ENCODE data around the gene TSPAN4. TPM values are rescaled to one million over a fixed set of nuclear protein-coding genes. Genes with fewer than 3 reads are reported as not detected.

Gene TSPAN4
- total and polyA plus RNA-seq, 4 donors: 16.5 to 38.1 (median 30.4) TPM

Small RNA genes within 50 kb of the gene (small RNA-seq; reads per million reads assigned to genes)
- not detected for gene SNORA52

Other genes starting within 250 kb of the TSPAN4 start
- gene IRF7, start 226.9 kb upstream of the TSPAN4 start, total RNA-seq: 10 to 100 TPM; 15.7 to 62.4 TPM
- gene IRF7, start 226.9 kb upstream of the TSPAN4 start, polyA plus RNA-seq: 10 to 100 TPM; 23.8 to 50.3 TPM
- gene CDHR5, start 217.9 kb upstream of the TSPAN4 start, total RNA-seq: 10 to 100 TPM; 34.8 to 79.7 TPM
- gene CDHR5, start 217.9 kb upstream of the TSPAN4 start, polyA plus RNA-seq: 10 to 100 TPM; 29.4 to 86.2 TPM
- gene SCT, start 215.7 kb upstream of the TSPAN4 start, total RNA-seq: not detected
- not detected for gene SCT, start 215.7 kb upstream of the TSPAN4 start, polyA plus RNA-seq
- not detected for gene DRD4, start 205.6 kb upstream of the TSPAN4 start, total RNA-seq
- not detected for gene DRD4, start 205.6 kb upstream of the TSPAN4 start, polyA plus RNA-seq
- gene DEAF1, start 147.6 kb upstream of the TSPAN4 start, total RNA-seq: 10 to 100 TPM in 1 of 2 donors, 1 to 10 TPM in 1; 9.6 to 11.4 TPM
- 10 to 100 TPM in 1 of 2 donors, 1 to 10 TPM in 1; 7.0 to 10.5 TPM for gene DEAF1, start 147.6 kb upstream of the TSPAN4 start, polyA plus RNA-seq
- gene TMEM80, start 147.0 kb upstream of the TSPAN4 start, total RNA-seq: 10 to 100 TPM in 1 of 2 donors, 1 to 10 TPM in 1; 5.1 to 11.1 TPM
- 10 to 100 TPM in 1 of 2 donors, 1 to 10 TPM in 1; 5.3 to 12.4 TPM for gene TMEM80, start 147.0 kb upstream of the TSPAN4 start, polyA plus RNA-seq
- gene EPS8L2, start 136.6 kb upstream of the TSPAN4 start, total RNA-seq: 100 to 1,000 TPM in 1 of 2 donors, 10 to 100 TPM in 1; 24.4 to 138 TPM
- gene EPS8L2, start 136.6 kb upstream of the TSPAN4 start, polyA plus RNA-seq: 10 to 100 TPM; 62.2 to 63.2 TPM
- 100 to 1,000 TPM in 1 of 2 donors, 10 to 100 TPM in 1; 72.5 to 181 TPM for gene TALDO1, start 95.4 kb upstream of the TSPAN4 start, total RNA-seq
- gene TALDO1, start 95.4 kb upstream of the TSPAN4 start, polyA plus RNA-seq: 100 to 1,000 TPM; 123 to 133 TPM
- gene GATD1, start 65.4 kb upstream of the TSPAN4 start, total RNA-seq: 10 to 100 TPM; 26.3 to 37.2 TPM
- gene GATD1, start 65.4 kb upstream of the TSPAN4 start, polyA plus RNA-seq: 10 to 100 TPM; 22.7 to 23.0 TPM
- gene CEND1, start 52.8 kb upstream of the TSPAN4 start, total RNA-seq: not detected
- not detected for gene CEND1, start 52.8 kb upstream of the TSPAN4 start, polyA plus RNA-seq
- 10 to 100 TPM in 1 of 2 donors, 1 to 10 TPM in 1; 5.3 to 15.1 TPM for gene SLC25A22, start 44.6 kb upstream of the TSPAN4 start, total RNA-seq
- 10 to 100 TPM in 1 of 2 donors, 1 to 10 TPM in 1; 9.0 to 26.8 TPM for gene SLC25A22, start 44.6 kb upstream of the TSPAN4 start, polyA plus RNA-seq
- gene PIDD1, start 37.6 kb upstream of the TSPAN4 start, total RNA-seq: 10 to 100 TPM in 1 of 2 donors, 1 to 10 TPM in 1; 7.8 to 10.4 TPM
- gene PIDD1, start 37.6 kb upstream of the TSPAN4 start, polyA plus RNA-seq: 1 to 10 TPM; 6.4 to 7.3 TPM
- gene RPLP2, start 32.9 kb upstream of the TSPAN4 start, total RNA-seq: 100 to 1,000 TPM in 1 of 2 donors, 10 to 100 TPM in 1; 59.8 to 297 TPM
- gene RPLP2, start 32.9 kb upstream of the TSPAN4 start, polyA plus RNA-seq: 100 to 1,000 TPM; 273 to 476 TPM
- gene PNPLA2, start 23.9 kb upstream of the TSPAN4 start, total RNA-seq: 10 to 100 TPM; 13.7 to 29.1 TPM
- gene PNPLA2, start 23.9 kb upstream of the TSPAN4 start, polyA plus RNA-seq: 10 to 100 TPM; 25.3 to 58.9 TPM
- 1 to 10 TPM in 1 of 2 donors, under 1 TPM in 1; 0.14 to 2.8 TPM for gene CRACR2B, start 14.9 kb upstream of the TSPAN4 start, total RNA-seq
- 1 to 10 TPM; 1.6 to 2.9 TPM for gene CRACR2B, start 14.9 kb upstream of the TSPAN4 start, polyA plus RNA-seq
- gene CD151, start 9.9 kb upstream of the TSPAN4 start, total RNA-seq: 100 to 1,000 TPM in 1 of 2 donors, 10 to 100 TPM in 1; 31.6 to 127 TPM
- 100 to 1,000 TPM; 121 to 264 TPM for gene CD151, start 9.9 kb upstream of the TSPAN4 start, polyA plus RNA-seq
- 10 to 100 TPM; 28.1 to 60.4 TPM for gene POLR2L, start 323 bp upstream of the TSPAN4 start, total RNA-seq
- gene POLR2L, start 323 bp upstream of the TSPAN4 start, polyA plus RNA-seq: 100 to 1,000 TPM; 152 to 230 TPM
- 10 to 100 TPM; 39.5 to 67.1 TPM for gene CHID1, start 68.0 kb downstream of the TSPAN4 start, total RNA-seq
- 10 to 100 TPM; 51.1 to 68.8 TPM for gene CHID1, start 68.0 kb downstream of the TSPAN4 start, polyA plus RNA-seq
- gene AP2A2, start 83.0 kb downstream of the TSPAN4 start, total RNA-seq: 10 to 100 TPM; 20.5 to 39.7 TPM
- 10 to 100 TPM; 22.0 to 25.5 TPM for gene AP2A2, start 83.0 kb downstream of the TSPAN4 start, polyA plus RNA-seq
- under 1 TPM; 0.05 to 0.25 TPM for gene MUC6, start 193.9 kb downstream of the TSPAN4 start, total RNA-seq
- under 1 TPM; 0.12 to 0.54 TPM for gene MUC6, start 193.9 kb downstream of the TSPAN4 start, polyA plus RNA-seq
- gene MUC2, start 232.0 kb downstream of the TSPAN4 start, total RNA-seq: not detected
- gene MUC2, start 232.0 kb downstream of the TSPAN4 start, polyA plus RNA-seq: under 1 TPM in 1 of 2 donors, not detected in 1; under 0.01 TPM